HCT116 (cell line): Measurements from ENCODE around the gene RNPEPL1. TPM values are rescaled to one million over a fixed set of nuclear protein-coding genes. Genes with fewer than 3 reads are reported as not detected.

Source experiments
- ATAC-seq: fragments of 200-7000 bp; cut with Tn5 transposase; 2 replicates; pipeline ENCODE4 v1.9.1; 2020; ENCODE audit warnings: mild to moderate bottlenecking, moderate library complexity
- BruUV-seq: library from RNA; stranded (reverse); fragments of 400-500 nt; replicated peaks from 2 replicates; lab custom pipeline; 2021; lab: Mats Ljungman, UMichigan
- CTCF ChIA-PET: fragments of 300-600 bp; sonication (Branson Sonifier 250); formaldehyde crosslinking; loops from one replicate; lab custom pipeline; 2021; ENCODE audit warnings: antibody characterized with exemption; lab: Charles Lee
- POLR2A ChIA-PET: fragments of 300-600, 350-600 bp; sonication (Branson Sonifier 250); formaldehyde crosslinking; loops from one replicate; lab custom pipeline; 2021; ENCODE audit warnings: antibody characterized with exemption; lab: Charles Lee
- RAD21 ChIA-PET, 2 experiments: fragments of 300-600 bp; sonication (Branson Sonifier 250); formaldehyde crosslinking; loops; one replicate each; lab custom pipeline; 2023; ENCODE audit warnings: low total read pairs in 2 of 2; ENCODE audit not compliant: uncharacterized antibody in 2 of 2, unreplicated experiment in 2 of 2, low non-redundant PET in 1 of 2; lab: Charles Lee
- DNase-seq: peaks from one replicate; pipeline ENCODE4 v3.0.0-alpha.2; 2010; ENCODE audit warnings: low read depth, low spot score
- H2AFZ ChIP-seq: fragments of 200-600 bp; shearing (Covaris generic), sonication (generic); 2 replicates; pipeline ENCODE4 v1.6.1; 2017; ENCODE audit warnings: low read depth, mixed run types, mixed read lengths, antibody characterized with exemption, low read length; ENCODE audit not compliant: poor library complexity, severe bottlenecking
- H3K27ac ChIP-seq: 2 replicates; pipeline ENCODE4 v1.5.1; 2012; ENCODE audit warnings: low read depth, low read length
- H3K27me3 ChIP-seq: fragments of 200-600 bp; sonication (generic); 2 replicates; pipeline ENCODE4 v1.6.1; 2016; ENCODE audit warnings: mixed run types, low read length, mixed read lengths; ENCODE audit not compliant: insufficient read depth
- H3K36me3 ChIP-seq, 2 experiments: fragments of 200-500 bp in 1 of 2; fragments of 200-600 bp in 1 of 2; sonication (Bioruptor generic) in 1 of 2; sonication (generic) in 1 of 2; 2 replicates each; pipeline versions ENCODE4 v1.5.1 to v1.6.1; 2014 to 2016; ENCODE audit warnings: low read length in 2 of 2, inconsistent platforms in 1 of 2, mixed read lengths in 1 of 2, mixed run types in 1 of 2; ENCODE audit not compliant: insufficient read depth in 2 of 2, control insufficient read depth in 1 of 2
- H3K4me1 ChIP-seq, 2 experiments: fragments of 200-600 bp in 1 of 2; sonication (generic) in 1 of 2; 2 replicates each; pipeline versions ENCODE4 v1.5.1 to v1.6.1; 2012 to 2017; ENCODE audit warnings: low read length in 2 of 2, inconsistent platforms in 1 of 2, mild to moderate bottlenecking in 1 of 2, mixed read lengths in 1 of 2, mixed run types in 1 of 2, moderate library complexity in 1 of 2; ENCODE audit not compliant: insufficient read depth in 2 of 2, control insufficient read depth in 1 of 2
- H3K4me2 ChIP-seq: fragments of 200-600 bp; sonication (generic); 2 replicates; pipeline ENCODE4 v1.6.1; 2017; ENCODE audit warnings: mixed run types, low read length, mixed read lengths
- H3K4me3 ChIP-seq, 2 experiments: fragments of 200-600 bp in 1 of 2; sonication (generic) in 1 of 2; replicated peaks in 1 of 2; 2 replicates each; pipeline ENCODE4 v1.5.1; 2011 to 2016; ENCODE audit warnings: low read length in 2 of 2, control low read depth in 1 of 2, low read depth in 1 of 2, mild to moderate bottlenecking in 1 of 2, mixed read lengths in 1 of 2, mixed run types in 1 of 2
- H3K79me2 ChIP-seq: fragments of 200-600 bp; sonication (generic); 2 replicates; pipeline ENCODE4 v1.6.1; 2017; ENCODE audit warnings: mild to moderate bottlenecking, mixed run types, low read length, moderate library complexity, mixed read lengths; ENCODE audit not compliant: insufficient read depth
- H3K9ac ChIP-seq: fragments of 200-600 bp; sonication (generic); 2 replicates; pipeline ENCODE4 v1.6.1; 2016; ENCODE audit warnings: low read length, mixed read lengths
- H3K9me2 ChIP-seq: fragments of 200-600 bp; sonication (generic), shearing (Covaris generic); 2 replicates; pipeline ENCODE4 v1.6.1; 2017; ENCODE audit warnings: mixed run types, mild to moderate bottlenecking, moderate library complexity; ENCODE audit not compliant: insufficient read depth
- H3K9me3 ChIP-seq, 2 experiments: fragments of 200-500 bp in 1 of 2; fragments of 200-600 bp in 1 of 2; sonication (Bioruptor generic) in 1 of 2; sonication (generic) in 1 of 2; 2 replicates each; pipeline ENCODE4 v1.6.1; 2014 to 2017; ENCODE audit warnings: low read length in 2 of 2, mixed read lengths in 2 of 2, inconsistent platforms in 1 of 2, low read depth in 1 of 2, mild to moderate bottlenecking in 1 of 2, mixed run types in 1 of 2, moderate library complexity in 1 of 2; ENCODE audit not compliant: control insufficient read depth in 1 of 2, insufficient read depth in 1 of 2
- H4K20me1 ChIP-seq: fragments of 200-600 bp; sonication (generic), shearing (Covaris generic); 2 replicates; pipeline ENCODE4 v1.6.1; 2017; ENCODE audit warnings: mixed run types, mild to moderate bottlenecking, moderate library complexity; ENCODE audit not compliant: insufficient read depth
- CTCF ChIP-seq, 3 experiments: fragments of 200-600 bp in 1 of 3; sonication (generic) in 1 of 3; IDR thresholded peaks in 2 of 3; conservative IDR thresholded peaks in 1 of 3; 2 replicates each; pipeline ENCODE4 v1.5.1; 2012 to 2017; ENCODE audit warnings: low read depth in 2 of 3, low read length in 2 of 3, antibody characterized with exemption in 1 of 3, borderline replicate concordance in 1 of 3, control low read depth in 1 of 3, mild to moderate bottlenecking in 1 of 3, mixed read lengths in 1 of 3, mixed run types in 1 of 3, moderate library complexity in 1 of 3; ENCODE audit not compliant: insufficient read depth in 1 of 3
- EGR1 ChIP-seq: IDR thresholded peaks from 2 replicates; pipeline ENCODE4 v1.6.1; 2012; ENCODE audit warnings: low read depth
- EZH2phosphoT487 ChIP-seq: fragments of 200-600 bp; IDR thresholded peaks from 2 replicates; pipeline ENCODE4 v1.6.1; 2018; ENCODE audit warnings: antibody characterized with exemption, borderline replicate concordance
- POLR2A ChIP-seq: IDR thresholded peaks from 2 replicates; pipeline ENCODE4 v1.7.0; 2011; ENCODE audit warnings: borderline replicate concordance; ENCODE audit not compliant: insufficient read depth, insufficient read length; ENCODE audit errors: extremely low read depth
- SIN3A ChIP-seq: IDR thresholded peaks from 2 replicates; pipeline ENCODE4 v1.6.1; 2012; ENCODE audit warnings: low read depth
- SRF ChIP-seq: IDR thresholded peaks from 2 replicates; pipeline ENCODE4 v1.6.1; 2012; ENCODE audit warnings: low read depth
- intact Hi-C: fragments of 100-400 bp; cut with micrococcal nuclease; formaldehyde crosslinking; loops from 2 replicates; pipeline ENCODE4 v1.10.0; 2022
- total RNA-seq: library from RNA; stranded (reverse); gene quantifications from one replicate; pipeline ENCODE4 v1.2.1, GENCODE V29; 2021; ENCODE audit not compliant: unreplicated experiment

Gene RNPEPL1
- total RNA-seq, 1 experiment from 2014 or later, result 49.7 TPM

- no peak overlapping the region for H3K27ac ChIP-seq
Observed at GRCh38 chr2:240595381-240596079, 27.2 kb downstream of the RNPEPL1 start.

More at GRCh38 chr2:240595381-240596079, 27.2 kb downstream of the RNPEPL1 start:
- Histone ChIP-seq H3K4me1 (no peaks in the 10 kb centered on the region), H3K9me2 (no peaks in the 10 kb centered on the region), H3K79me2 (no peaks in the 10 kb centered on the region; the same call in 1 of the 2 replicates), H3K36me3 (no peaks in the 10 kb centered on the region; a peak in 3 of 4 replicates), H3K9me3 (no peaks in the 10 kb centered on the region), H2AFZ (no peak overlapping the region), H3K9ac (no peak overlapping the region), H3K4me2 (no peak overlapping the region), H4K20me1 (no peaks in the 10 kb centered on the region), H3K27me3 (no peaks in the 10 kb centered on the region), H3K4me3 (no peak overlapping the region)
- peak; percentile 87 for ATAC-seq
- TF ChIP-seq POLR2A (no peak), EGR1 (no peak), SIN3A (no peak), CTCF (IDR thresholded peaks at IDR 0.05 in 2 of 3, conservative IDR thresholded peaks at IDR 0.05 in 1 of 3; ENCODE audit: borderline replicate concordance in 1 of 3, insufficient read depth in 1 of 3, low read depth in 2 of 3, low read length in 2 of 3) (peak in 2 of 3 experiments; percentile 44 to 46; a peak in 5 of 6 replicates), EZH2phosphoT487 (no peak), SRF (no peak)
- ChIA-PET RAD21 (no interaction called here), CTCF (no interaction called here), POLR2A (no interaction called here)
- intact Hi-C loops, result no loop called here
- DNase-seq, result no peak
- no TSS peak for BruUV-seq
